Esophagus squamous epithelium (tissue), 5 donors: Measurements from ENCODE around the gene INO80E. TPM values are rescaled to one million over a fixed set of nuclear protein-coding genes. Genes with fewer than 3 reads are reported as not detected.
"Not testable (repeated sequence)": the region's sequence is repeated elsewhere in the genome, so short reads cannot be mapped to it uniquely, and the experiment has no call there.

ENCODE experiments used
- DNase-seq: peaks from one replicate; lab custom pipeline; 2025; lab: John Stamatoyannopoulos, UW
- H3K27ac ChIP-seq, 4 donors: fragments of 200-600 bp; sonication (generic); one replicate each; pipeline ENCODE4 v1.5.1; 2016 to 2019; ENCODE audit warnings: mild to moderate bottlenecking in 1 of 4
- H3K27me3 ChIP-seq, 4 donors: fragments of 200-600 bp; sonication (generic); 1 replicate in 3 of 4; 2 replicates in 1 of 4; pipeline versions ENCODE4 v1.5.1 to v1.6.0; 2017 to 2021; ENCODE audit warnings: antibody characterized with exemption in 1 of 4
- H3K36me3 ChIP-seq, 3 donors: fragments of 200-600 bp; sonication (generic); one replicate each; pipeline ENCODE4 v1.5.1; 2016 to 2019
- H3K4me1 ChIP-seq, 3 donors: fragments of 200-600 bp; sonication (generic); one replicate each; pipeline ENCODE4 v1.5.1; 2017 to 2019
- H3K4me3 ChIP-seq, 4 donors: fragments of 200-600 bp; sonication (generic); 1 replicate in 3 of 4; 2 replicates in 1 of 4; pipeline ENCODE4 v1.5.1; 2016 to 2019; ENCODE audit warnings: mild to moderate bottlenecking in 2 of 4, moderate library complexity in 1 of 4
- H3K9me3 ChIP-seq, 3 donors: fragments of 200-600 bp; sonication (generic); one replicate each; pipeline ENCODE4 v1.5.1; 2016 to 2019
- POLR2A ChIP-seq, 4 donors: fragments of 450-650 bp; IDR thresholded peaks; one replicate each; pipeline ENCODE4 v1.6.1; 2017; ENCODE audit warnings: antibody characterized with exemption in 4 of 4, mild to moderate bottlenecking in 4 of 4, moderate library complexity in 3 of 4
- WGBS, 2 donors: methylation state at CpG; one replicate each; pipeline ENCODE4 v1.1.5; 2018; 5-methylcytosine and 5-hydroxymethylcytosine counted together
- intact Hi-C: fragments of 100-400 bp; cut with DNase I; formaldehyde crosslinking; loops from one replicate; pipeline ENCODE4 v1.15.0; 2022
- total RNA-seq, 4 donors: library from RNA; depleted of rRNA; stranded (reverse); fragments of >200 nt; gene quantifications; one replicate each; pipeline ENCODE4 v1.1.0, GENCODE V29; 2016
- TF ChIP-seq, protein P1 (sequence below), 6 experiments: fragments of 450-650 bp in 4 of 6; fragments of 200-600 bp in 2 of 6; sonication (generic) in 2 of 6; IDR thresholded peaks; one replicate each; pipeline ENCODE4 v1.5.1; 2016 to 2019; ENCODE audit warnings: antibody characterized with exemption in 6 of 6, mild to moderate bottlenecking in 4 of 6, moderate library complexity in 4 of 6
- donor health status: DM: yes; HTN: yes; CAD: no.

The INO80E gene
- total RNA-seq, 4 donors from 2014 or later, result 34.3 to 59.9 (median 48.0) TPM

DNA sequence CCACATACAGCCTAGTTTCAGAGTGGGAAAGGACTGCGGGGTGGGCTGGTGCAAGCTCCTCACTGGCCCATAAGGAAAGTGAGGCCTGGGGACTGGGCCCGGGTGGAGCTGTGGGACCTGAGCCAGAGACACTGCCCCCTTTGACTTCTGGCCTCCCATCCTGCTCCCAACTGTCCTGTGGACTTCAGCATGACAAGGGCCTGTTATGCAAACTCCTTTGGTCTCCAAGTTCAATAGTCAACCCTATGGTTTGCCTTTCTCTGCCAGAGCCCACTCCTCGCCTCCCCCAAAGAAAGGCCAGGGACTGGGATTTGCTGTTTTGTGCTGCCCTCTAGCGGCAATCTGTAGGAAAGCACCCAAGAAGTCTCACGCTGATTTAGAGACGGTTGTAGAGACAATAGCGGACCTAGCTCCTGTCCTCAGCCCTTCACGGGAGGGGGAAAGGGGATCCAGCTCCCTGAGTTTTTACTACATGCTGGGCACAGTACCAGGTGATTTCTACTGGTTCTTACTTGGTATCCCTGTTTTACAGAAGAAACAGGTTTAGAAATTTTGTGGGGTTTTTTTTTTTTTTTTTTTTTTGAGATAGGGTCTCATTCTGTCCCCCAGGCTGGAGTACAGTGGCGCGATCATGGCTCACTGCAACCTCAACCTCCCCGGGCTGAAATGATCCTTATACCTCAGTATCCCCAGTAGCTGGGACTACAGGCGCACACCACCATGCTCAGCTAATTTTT lies 36.2 kb downstream of the INO80E start:
- Histone ChIP-seq H3K27ac (no peak overlapping the region), H3K27me3 (peaks cover 0 to 95% (median 17%) of the 10 kb centered on the region in 4 donors), H3K9me3 (no peaks in the 10 kb centered on the region), H3K36me3 (no peaks in the 10 kb centered on the region), H3K4me1 (peaks cover 6 to 14% (median 11%) of the 10 kb centered on the region in 3 donors), H3K4me3 (no peak overlapping the region)
- TF ChIP-seq, protein P1, sequence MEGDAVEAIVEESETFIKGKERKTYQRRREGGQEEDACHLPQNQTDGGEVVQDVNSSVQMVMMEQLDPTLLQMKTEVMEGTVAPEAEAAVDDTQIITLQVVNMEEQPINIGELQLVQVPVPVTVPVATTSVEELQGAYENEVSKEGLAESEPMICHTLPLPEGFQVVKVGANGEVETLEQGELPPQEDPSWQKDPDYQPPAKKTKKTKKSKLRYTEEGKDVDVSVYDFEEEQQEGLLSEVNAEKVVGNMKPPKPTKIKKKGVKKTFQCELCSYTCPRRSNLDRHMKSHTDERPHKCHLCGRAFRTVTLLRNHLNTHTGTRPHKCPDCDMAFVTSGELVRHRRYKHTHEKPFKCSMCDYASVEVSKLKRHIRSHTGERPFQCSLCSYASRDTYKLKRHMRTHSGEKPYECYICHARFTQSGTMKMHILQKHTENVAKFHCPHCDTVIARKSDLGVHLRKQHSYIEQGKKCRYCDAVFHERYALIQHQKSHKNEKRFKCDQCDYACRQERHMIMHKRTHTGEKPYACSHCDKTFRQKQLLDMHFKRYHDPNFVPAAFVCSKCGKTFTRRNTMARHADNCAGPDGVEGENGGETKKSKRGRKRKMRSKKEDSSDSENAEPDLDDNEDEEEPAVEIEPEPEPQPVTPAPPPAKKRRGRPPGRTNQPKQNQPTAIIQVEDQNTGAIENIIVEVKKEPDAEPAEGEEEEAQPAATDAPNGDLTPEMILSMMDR (IDR thresholded peaks at IDR 0.05), result peak; percentile 52 to 75 (median 65)
- TF ChIP-seq POLR2A (IDR thresholded peaks at IDR 0.05), result no peak
- no peak for DNase-seq
- intact Hi-C loops, result no loop called here
- WGBS, 2 donors, result 24 to 28% methylated on average over 11 of the region's 12 CpGs

GRCh38 chr16:30033270-30033669 lies 37.2 kb downstream of the INO80E start:
- intact Hi-C loops, result no loop called here
- H3K27me3 ChIP-seq, result peaks cover 0 to 85% (median 17%) of the 10 kb centered on the region in 4 donors
- H3K4me3 ChIP-seq, result no peak overlapping the region
- H3K36me3 ChIP-seq, result no peaks in the 10 kb centered on the region
- no peak for DNase-seq
- H3K9me3 ChIP-seq, result no peaks in the 10 kb centered on the region
- WGBS, 2 donors, result 50 to 60% methylated on average over 7 of the region's 7 CpGs
- TF ChIP-seq POLR2A (IDR thresholded peaks at IDR 0.05), result no peak
- TF ChIP-seq, protein P1 (IDR thresholded peaks at IDR 0.05), result no peak
- no peak overlapping the region for H3K27ac ChIP-seq
- H3K4me1 ChIP-seq, result peaks cover 6 to 14% (median 11%) of the 10 kb centered on the region in 3 donors

GRCh38 chr16:30040221-30040620 lies 44.2 kb downstream of the INO80E start:
- peaks cover 0 to 33% (median 2%) of the 10 kb centered on the region in 4 donors for H3K27me3 ChIP-seq
- H3K4me3 ChIP-seq, result no peak overlapping the region
- 62 to 64% methylated on average over 5 of the region's 5 CpGs for WGBS, 2 donors
- DNase-seq, result no peak
- intact Hi-C loops, result no loop called here
- no peaks in the 10 kb centered on the region for H3K36me3 ChIP-seq
- H3K9me3 ChIP-seq, result no peaks in the 10 kb centered on the region
- H3K27ac ChIP-seq, result no peak overlapping the region
- no peaks in the 10 kb centered on the region for H3K4me1 ChIP-seq
- TF ChIP-seq, protein P1 (IDR thresholded peaks at IDR 0.05), result no peak
- TF ChIP-seq POLR2A (IDR thresholded peaks at IDR 0.05), result no peak

DNA sequence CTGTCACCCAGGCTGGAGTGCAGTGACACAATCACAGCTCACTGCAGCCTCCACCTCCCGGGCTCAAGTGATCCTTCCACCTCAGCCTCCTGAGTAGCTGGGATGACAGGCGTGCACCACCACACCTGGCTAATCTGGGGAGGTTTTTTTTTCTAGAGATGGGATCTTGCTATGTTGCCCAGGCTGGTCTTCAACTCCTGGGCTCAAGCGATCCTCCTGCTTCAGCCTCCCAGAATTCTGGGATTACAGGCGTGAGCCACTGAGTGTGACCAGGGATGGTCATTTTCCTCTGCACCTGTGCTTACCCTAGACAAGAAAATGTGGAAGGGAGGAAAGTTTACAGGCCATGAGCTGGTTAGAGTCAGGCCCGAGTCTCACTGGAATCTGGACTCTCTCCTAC lies 44.6 kb downstream of the INO80E start:
- DNase-seq, H3K9me3 ChIP-seq, H3K27ac ChIP-seq, intact Hi-C loops, H3K4me3 ChIP-seq, H3K36me3 ChIP-seq, H3K4me1 ChIP-seq: not testable (repeated sequence)
- 85 to 86% methylated on average over 4 to 5 of the region's 5 CpGs for WGBS, 2 donors
- peaks cover 0 to 28% (median 2%) of the 10 kb centered on the region in 4 donors for H3K27me3 ChIP-seq

DNA sequence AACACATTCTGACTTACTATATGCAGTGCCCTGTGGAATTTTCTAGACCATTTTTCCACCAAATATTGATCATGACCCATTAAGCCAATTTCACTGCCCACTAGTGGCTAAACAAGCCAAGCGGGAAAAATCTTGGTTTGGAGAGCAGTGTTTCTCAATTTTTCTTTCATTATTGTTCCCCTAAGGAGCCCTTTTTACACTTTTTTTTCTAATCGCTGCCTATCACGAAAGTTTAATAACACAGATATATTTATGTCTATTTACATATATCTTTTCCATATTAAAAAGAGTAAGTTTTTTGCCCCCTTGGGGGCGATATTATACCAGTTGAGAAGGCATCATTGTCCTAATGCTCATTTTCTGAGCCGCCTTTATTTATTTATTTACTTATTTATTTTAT lies 45.8 kb downstream of the INO80E start:
- TF ChIP-seq POLR2A (IDR thresholded peaks at IDR 0.05), result no peak
- TF ChIP-seq, protein P1 (IDR thresholded peaks at IDR 0.05), result peak in 4 of 6 experiments; percentile 4 to 44 (median 32)
- no peaks in the 10 kb centered on the region for H3K4me1 ChIP-seq
- 13 to 16% methylated on average over 5 of the region's 5 CpGs for WGBS, 2 donors
- intact Hi-C loops, result no loop called here
- no peaks in the 10 kb centered on the region for H3K9me3 ChIP-seq
- H3K27ac ChIP-seq, result no peak overlapping the region
- DNase-seq, result no peak
- no peaks in the 10 kb centered on the region for H3K36me3 ChIP-seq
- H3K27me3 ChIP-seq, result peaks cover 0 to 20% (median 2%) of the 10 kb centered on the region in 4 donors
- H3K4me3 ChIP-seq, result no peak overlapping the region
